ENCODE measurements around the gene ABCA2. TPM values are rescaled to one million over a fixed set of nuclear protein-coding genes. Genes with fewer than 3 reads are reported as not detected.

The ABCA2 gene
- total RNA-seq, 1 experiment from 2014 or later, result 114 TPM

DNA sequence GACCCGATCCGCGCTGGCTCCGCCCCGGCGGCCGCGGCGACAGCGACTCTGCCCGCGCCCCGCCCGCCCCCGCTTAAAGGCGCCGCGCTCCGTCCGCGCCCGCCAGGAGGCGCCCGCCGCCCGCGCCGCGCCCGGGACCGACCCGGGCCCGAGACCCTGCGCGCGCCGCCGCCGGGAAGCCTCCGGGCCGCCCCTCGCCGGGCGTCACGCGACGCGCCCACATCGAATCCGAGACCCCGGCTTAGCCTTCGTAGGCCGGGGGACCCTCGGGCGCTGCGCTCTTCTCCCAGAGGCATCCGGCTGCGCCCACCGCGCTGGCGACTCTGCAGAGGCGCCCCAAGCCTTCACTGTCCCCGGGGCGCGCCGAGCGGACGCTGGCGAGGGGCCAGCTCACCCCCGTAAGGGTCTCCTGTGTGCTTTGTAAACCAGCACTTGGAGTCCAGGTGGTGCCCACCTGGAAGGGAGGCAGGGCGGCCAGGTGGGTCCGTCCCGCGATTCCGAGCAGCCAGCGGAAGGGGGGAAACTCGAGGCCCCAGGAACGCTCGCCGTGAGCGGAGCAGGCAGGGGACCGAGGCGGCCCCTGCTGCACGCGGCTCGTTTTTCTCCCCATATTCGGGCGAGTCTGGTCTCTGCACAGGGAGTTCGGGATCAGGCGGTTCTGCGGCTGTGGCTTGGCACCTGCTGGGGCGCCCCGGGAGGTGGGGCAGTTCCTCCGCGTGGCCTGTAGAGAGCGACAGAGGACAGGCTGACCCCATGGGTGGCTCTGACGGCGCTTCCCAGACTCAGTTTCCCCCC lies 423 bp upstream of the ABCA2 start:
- Histone ChIP-seq H3K27ac (ENCODE audit: low read depth, low read length) (peak overlapping the region; percentile 85; the same call in 1 of the 2 replicates), H3K4me2 (ENCODE audit: low read length) (peak overlapping the region; percentile 100), H3K9me2 (ENCODE audit: insufficient read depth) (no peaks in the 10 kb centered on the region), H4K20me1 (ENCODE audit: insufficient read depth) (no peaks in the 10 kb centered on the region), H3K4me3 (replicated peaks in 1 of 2; ENCODE audit: low read depth in 1 of 2, low read length in 2 of 2) (peak overlapping the region; percentile 56 to 70), H3K79me2 (ENCODE audit: insufficient read depth, low read length) (peaks cover 31% of the 10 kb centered on the region), H2AFZ (ENCODE audit: low read depth, low read length, poor library complexity, severe bottlenecking) (peak overlapping the region; percentile 88), H3K4me1 (ENCODE audit: control insufficient read depth in 1 of 2, insufficient read depth in 2 of 2, low read length in 2 of 2) (peaks cover 32 to 48% of the 10 kb centered on the region in 2 experiments), H3K36me3 (ENCODE audit: control insufficient read depth in 1 of 2, insufficient read depth in 2 of 2, low read length in 2 of 2) (no peaks in the 10 kb centered on the region), H3K27me3 (ENCODE audit: insufficient read depth, low read length) (no peaks in the 10 kb centered on the region), H3K9me3 (ENCODE audit: control insufficient read depth in 1 of 2, insufficient read depth in 1 of 2, low read depth in 1 of 2, low read length in 2 of 2) (no peaks in the 10 kb centered on the region), H3K9ac (ENCODE audit: low read length) (peak overlapping the region; percentile 59)
- no TSS peak for BruUV-seq (replicated peaks)
- ChIA-PET CTCF (interaction anchor here (1.0 to 2.1 kb wide), 25 partner anchors 9 to 238 kb away, joined by 3 to 42 read pairs (median 6); partner anchors contain the start of genes AJM1, ENTPD2, FBXW5 and LRRC26), RAD21 (ENCODE audit: low non-redundant PET in 1 of 2, low total read pairs in 2 of 2, uncharacterized antibody in 2 of 2, unreplicated experiment in 2 of 2) (interaction anchor here (1.2 kb wide), 2 partner anchors 80 to 81 kb away, joined by 4 read pairs; no protein-coding TSS in a partner anchor), POLR2A (interaction anchor here (1.1 to 1.4 kb wide), 3 partner anchors 81 to 212 kb away, joined by 3 to 6 read pairs (median 3); partner anchors contain the start of gene TUBB4B)
- ATAC-seq (peak; percentile 70), DNase-seq (ENCODE audit: low read depth, low spot score) (no peak)
- TF ChIP-seq RAD21 (IDR thresholded peaks at IDR 0.05; ENCODE audit: low read depth) (no peak), POLR2A (IDR thresholded peaks at IDR 0.05; ENCODE audit: borderline replicate concordance, extremely low read depth, insufficient read depth, insufficient read length) (no peak), SRF (IDR thresholded peaks at IDR 0.05; ENCODE audit: low read depth) (no peak), EZH2 (IDR thresholded peaks at IDR 0.05) (no peak), CBX3 (IDR thresholded peaks at IDR 0.05; ENCODE audit: low read depth) (no peak), EZH2phosphoT487 (IDR thresholded peaks at IDR 0.05; ENCODE audit: borderline replicate concordance) (no peak), YY1 (IDR thresholded peaks at IDR 0.05; ENCODE audit: extremely low read depth, insufficient replicate concordance, low read depth, low read length) (no peak), TCF7L2 (IDR thresholded peaks at IDR 0.05; ENCODE audit: borderline replicate concordance, extremely low read depth, insufficient read depth, insufficient read length) (peak; percentile 8), CEBPB (IDR thresholded peaks at IDR 0.05; ENCODE audit: low read depth) (no peak), POLR2AphosphoS5 (IDR thresholded peaks at IDR 0.05; ENCODE audit: low read depth, low read length) (peak; percentile 13; the same call in 1 of the 2 replicates), JUND (IDR thresholded peaks at IDR 0.05) (no peak)
- TF ChIP-seq, protein P1, sequence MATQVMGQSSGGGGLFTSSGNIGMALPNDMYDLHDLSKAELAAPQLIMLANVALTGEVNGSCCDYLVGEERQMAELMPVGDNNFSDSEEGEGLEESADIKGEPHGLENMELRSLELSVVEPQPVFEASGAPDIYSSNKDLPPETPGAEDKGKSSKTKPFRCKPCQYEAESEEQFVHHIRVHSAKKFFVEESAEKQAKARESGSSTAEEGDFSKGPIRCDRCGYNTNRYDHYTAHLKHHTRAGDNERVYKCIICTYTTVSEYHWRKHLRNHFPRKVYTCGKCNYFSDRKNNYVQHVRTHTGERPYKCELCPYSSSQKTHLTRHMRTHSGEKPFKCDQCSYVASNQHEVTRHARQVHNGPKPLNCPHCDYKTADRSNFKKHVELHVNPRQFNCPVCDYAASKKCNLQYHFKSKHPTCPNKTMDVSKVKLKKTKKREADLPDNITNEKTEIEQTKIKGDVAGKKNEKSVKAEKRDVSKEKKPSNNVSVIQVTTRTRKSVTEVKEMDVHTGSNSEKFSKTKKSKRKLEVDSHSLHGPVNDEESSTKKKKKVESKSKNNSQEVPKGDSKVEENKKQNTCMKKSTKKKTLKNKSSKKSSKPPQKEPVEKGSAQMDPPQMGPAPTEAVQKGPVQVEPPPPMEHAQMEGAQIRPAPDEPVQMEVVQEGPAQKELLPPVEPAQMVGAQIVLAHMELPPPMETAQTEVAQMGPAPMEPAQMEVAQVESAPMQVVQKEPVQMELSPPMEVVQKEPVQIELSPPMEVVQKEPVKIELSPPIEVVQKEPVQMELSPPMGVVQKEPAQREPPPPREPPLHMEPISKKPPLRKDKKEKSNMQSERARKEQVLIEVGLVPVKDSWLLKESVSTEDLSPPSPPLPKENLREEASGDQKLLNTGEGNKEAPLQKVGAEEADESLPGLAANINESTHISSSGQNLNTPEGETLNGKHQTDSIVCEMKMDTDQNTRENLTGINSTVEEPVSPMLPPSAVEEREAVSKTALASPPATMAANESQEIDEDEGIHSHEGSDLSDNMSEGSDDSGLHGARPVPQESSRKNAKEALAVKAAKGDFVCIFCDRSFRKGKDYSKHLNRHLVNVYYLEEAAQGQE (IDR thresholded peaks at IDR 0.05; ENCODE audit: low read depth), result no peak
- TF ChIP-seq, protein P2, sequence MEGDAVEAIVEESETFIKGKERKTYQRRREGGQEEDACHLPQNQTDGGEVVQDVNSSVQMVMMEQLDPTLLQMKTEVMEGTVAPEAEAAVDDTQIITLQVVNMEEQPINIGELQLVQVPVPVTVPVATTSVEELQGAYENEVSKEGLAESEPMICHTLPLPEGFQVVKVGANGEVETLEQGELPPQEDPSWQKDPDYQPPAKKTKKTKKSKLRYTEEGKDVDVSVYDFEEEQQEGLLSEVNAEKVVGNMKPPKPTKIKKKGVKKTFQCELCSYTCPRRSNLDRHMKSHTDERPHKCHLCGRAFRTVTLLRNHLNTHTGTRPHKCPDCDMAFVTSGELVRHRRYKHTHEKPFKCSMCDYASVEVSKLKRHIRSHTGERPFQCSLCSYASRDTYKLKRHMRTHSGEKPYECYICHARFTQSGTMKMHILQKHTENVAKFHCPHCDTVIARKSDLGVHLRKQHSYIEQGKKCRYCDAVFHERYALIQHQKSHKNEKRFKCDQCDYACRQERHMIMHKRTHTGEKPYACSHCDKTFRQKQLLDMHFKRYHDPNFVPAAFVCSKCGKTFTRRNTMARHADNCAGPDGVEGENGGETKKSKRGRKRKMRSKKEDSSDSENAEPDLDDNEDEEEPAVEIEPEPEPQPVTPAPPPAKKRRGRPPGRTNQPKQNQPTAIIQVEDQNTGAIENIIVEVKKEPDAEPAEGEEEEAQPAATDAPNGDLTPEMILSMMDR (IDR thresholded peaks at IDR 0.05 in 2 of 3, conservative IDR thresholded peaks at IDR 0.05 in 1 of 3; ENCODE audit: borderline replicate concordance in 1 of 3, insufficient read depth in 1 of 3, low read depth in 2 of 3, low read length in 2 of 3), result peak in 2 of 3 experiments; percentile 59 to 85; a peak in 4 of 6 replicates
- intact Hi-C loops (cut with micrococcal nuclease), result loop anchor here (5.0 kb wide), 1 partner anchor 181 kb away; the partner anchor contains the start of gene PHPT1

Data from HCT116 (cell line).